K562 (cell line): ENCODE measurements around the gene TBX10. TPM values are rescaled to one million over a fixed set of nuclear protein-coding genes. Genes with fewer than 3 reads are reported as not detected.
A peak's percentile ranks its signal among the peaks of the same experiment; 100 is the strongest.

Experiments
- CBFA2T2 ChIP-seq: fragments of 450-650 bp; conservative IDR thresholded peaks from 2 replicates; pipeline ENCODE4 v1.6.1; 2017; ENCODE audit warnings: mild to moderate bottlenecking
- DACH1 ChIP-seq: fragments of 450-650 bp; IDR thresholded peaks from 2 replicates; pipeline ENCODE4 v1.6.1; 2018; ENCODE audit not compliant: partially characterized antibody
- ESRRA ChIP-seq: fragments of 450-650 bp; IDR thresholded peaks from 2 replicates; pipeline ENCODE4 v1.6.1; 2014; ENCODE audit warnings: low read depth, mild to moderate bottlenecking, moderate library complexity, borderline replicate concordance
- HDAC8 ChIP-seq: fragments of 450-650 bp; IDR thresholded peaks from 2 replicates; pipeline ENCODE4 v1.6.1; 2016; ENCODE audit warnings: mild to moderate bottlenecking, missing genetic modification characterization, moderate library complexity, missing compliant biosample characterization
- POLR2A ChIP-seq: fragments of 450-650 bp; conservative IDR thresholded peaks from 2 replicates; pipeline ENCODE4 v1.6.1; 2016
- ZFP30 ChIP-seq: fragments of 250-450 bp; sonication (Bioruptor Pico); IDR thresholded peaks from 2 replicates; pipeline ENCODE4 v1.8.0; 2022; ENCODE audit warnings: moderate library complexity, mild to moderate bottlenecking, inconsistent platforms, borderline replicate concordance
- ZFPM2 ChIP-seq: fragments of 250-450 bp; sonication (Bioruptor Pico); IDR thresholded peaks from 2 replicates; pipeline ENCODE4 v1.5.1; 2022; ENCODE audit warnings: mild to moderate bottlenecking
- ZNF785 ChIP-seq: fragments of 250-450 bp; sonication (Bioruptor Pico); IDR thresholded peaks from 2 replicates; pipeline ENCODE4 v1.4.0; 2020; ENCODE audit warnings: mild to moderate bottlenecking
- polyA plus RNA-seq, 8 experiments: library from polyadenylated mRNA; depleted of rRNA in 4 of 8; stranded (reverse) in 5 of 8; unstranded in 3 of 8; fragments of >200 nt; fragmentation: Nextera tagmentation in 2 of 8; fragmentation: Illumina TruSeq in 1 of 8; extraction: Ambion mirVana in 2 of 8; extraction: Trizol in 1 of 8; gene quantifications; 2 replicates each; pipeline versions ENCODE4 v1.2.1 to v1.2.3, GENCODE V29; 2011 to 2014; ENCODE audit warnings: inconsistent platforms in 1 of 8, missing spikeins in 1 of 8
- total RNA-seq, 7 experiments: library from RNA; depleted of rRNA in 6 of 7; stranded (reverse); fragments of >200 nt in 6 of 7; fragmentation: Illumina TruSeq in 2 of 7; extraction: Trizol in 2 of 7; gene quantifications; 2 replicates each; pipeline versions ENCODE4 v1.2.1 to v1.2.3, GENCODE V29; 2011 to 2021; ENCODE audit warnings: low replicate concordance in 1 of 7
- TF ChIP-seq, protein P1 (sequence below), 2 experiments: fragments of 150-350 bp in 1 of 2; IDR thresholded peaks; 2 replicates each; pipeline ENCODE4 v1.6.1; 2012 to 2016; ENCODE audit warnings: low read depth in 2 of 2, low read length in 2 of 2, mild to moderate bottlenecking in 1 of 2, moderate library complexity in 1 of 2
- TF ChIP-seq, protein P2 (sequence below): fragments of 450-650 bp; IDR thresholded peaks from 2 replicates; pipeline ENCODE4 v1.6.1; 2017; ENCODE audit warnings: antibody characterized with exemption, mild to moderate bottlenecking
- TF ChIP-seq, protein P3 (sequence below), 2 experiments: fragments of 450-650 bp in 1 of 2; IDR thresholded peaks; 2 replicates each; pipeline ENCODE4 v1.6.1; 2011 to 2017; ENCODE audit warnings: low read depth in 2 of 2, antibody characterized with exemption in 1 of 2, borderline replicate concordance in 1 of 2, low read length in 1 of 2, mild to moderate bottlenecking in 1 of 2, mixed read lengths in 1 of 2; ENCODE audit not compliant: control insufficient read depth in 1 of 2
- TF ChIP-seq, protein P4 (sequence below): fragments of 250-450 bp; sonication (Bioruptor Pico); IDR thresholded peaks from 2 replicates; pipeline ENCODE4 v1.8.0; 2021; ENCODE audit warnings: borderline replicate concordance, mild to moderate bottlenecking, moderate library complexity; ENCODE audit not compliant: poor library complexity, severe bottlenecking
- TF ChIP-seq, protein P5 (sequence below), 3 experiments: fragments of 200-800 bp in 1 of 3; sonication (Bioruptor generic) in 1 of 3; sonication (generic) in 1 of 3; formaldehyde crosslinking in 1 of 3; IDR thresholded peaks; 2 replicates each; pipeline versions ENCODE4 v1.6.1 to v1.8.0; 2016 to 2022; ENCODE audit warnings: mild to moderate bottlenecking in 2 of 3, missing compliant biosample characterization in 2 of 3, missing genetic modification characterization in 2 of 3, missing genetic modification reagents in 1 of 3

The TBX10 gene
- total and polyA plus RNA-seq, 9 of the 15 experiments (the other 6 are each of a cell fraction or from before 2014, with no cell fraction given): not detected

DNA sequence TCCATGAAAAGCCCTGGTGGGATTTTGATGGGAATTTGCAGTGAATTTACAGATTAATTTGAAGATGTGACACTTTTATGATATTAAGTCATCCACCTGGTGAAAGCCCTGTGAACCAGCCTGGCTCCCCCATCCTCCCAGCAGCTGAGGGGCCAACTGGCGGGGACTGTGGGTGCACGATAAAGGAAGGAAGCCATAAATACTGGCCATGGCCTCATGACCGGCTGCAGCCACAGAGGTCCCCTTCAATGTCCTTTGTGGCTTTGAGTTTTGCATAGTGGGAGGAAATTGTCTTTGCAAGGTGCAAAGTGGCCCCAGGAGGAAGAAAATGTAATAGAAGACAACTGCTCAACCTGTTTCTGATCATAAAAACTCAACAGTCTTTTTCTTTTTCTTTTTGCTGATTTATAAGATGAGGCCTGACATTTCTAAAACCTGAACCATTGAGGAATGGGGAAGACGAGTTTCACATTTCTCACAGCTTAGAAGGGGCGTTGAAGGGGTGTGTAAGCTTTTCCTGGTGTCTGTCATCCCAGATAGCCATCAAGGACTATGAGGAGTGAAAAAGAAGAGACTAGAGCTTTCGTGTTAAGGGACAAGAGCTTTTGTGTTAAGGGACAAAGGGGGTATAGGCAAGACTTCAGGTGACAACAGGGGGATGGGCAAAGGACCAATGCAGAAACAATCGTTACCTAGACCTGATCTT lies 39.1 kb downstream of the TBX10 start (continued):
- TF ChIP-seq POLR2A (no peak), ZFP30 (no peak), ESRRA (peak; percentile 94), HDAC8 (tag) (no peak), ZNF785 (no peak), ZFPM2 (CRISPR knock-in tag) (no peak), CBFA2T2 (peak; percentile 90), DACH1 (peak; percentile 20)
- TF ChIP-seq, protein P1, sequence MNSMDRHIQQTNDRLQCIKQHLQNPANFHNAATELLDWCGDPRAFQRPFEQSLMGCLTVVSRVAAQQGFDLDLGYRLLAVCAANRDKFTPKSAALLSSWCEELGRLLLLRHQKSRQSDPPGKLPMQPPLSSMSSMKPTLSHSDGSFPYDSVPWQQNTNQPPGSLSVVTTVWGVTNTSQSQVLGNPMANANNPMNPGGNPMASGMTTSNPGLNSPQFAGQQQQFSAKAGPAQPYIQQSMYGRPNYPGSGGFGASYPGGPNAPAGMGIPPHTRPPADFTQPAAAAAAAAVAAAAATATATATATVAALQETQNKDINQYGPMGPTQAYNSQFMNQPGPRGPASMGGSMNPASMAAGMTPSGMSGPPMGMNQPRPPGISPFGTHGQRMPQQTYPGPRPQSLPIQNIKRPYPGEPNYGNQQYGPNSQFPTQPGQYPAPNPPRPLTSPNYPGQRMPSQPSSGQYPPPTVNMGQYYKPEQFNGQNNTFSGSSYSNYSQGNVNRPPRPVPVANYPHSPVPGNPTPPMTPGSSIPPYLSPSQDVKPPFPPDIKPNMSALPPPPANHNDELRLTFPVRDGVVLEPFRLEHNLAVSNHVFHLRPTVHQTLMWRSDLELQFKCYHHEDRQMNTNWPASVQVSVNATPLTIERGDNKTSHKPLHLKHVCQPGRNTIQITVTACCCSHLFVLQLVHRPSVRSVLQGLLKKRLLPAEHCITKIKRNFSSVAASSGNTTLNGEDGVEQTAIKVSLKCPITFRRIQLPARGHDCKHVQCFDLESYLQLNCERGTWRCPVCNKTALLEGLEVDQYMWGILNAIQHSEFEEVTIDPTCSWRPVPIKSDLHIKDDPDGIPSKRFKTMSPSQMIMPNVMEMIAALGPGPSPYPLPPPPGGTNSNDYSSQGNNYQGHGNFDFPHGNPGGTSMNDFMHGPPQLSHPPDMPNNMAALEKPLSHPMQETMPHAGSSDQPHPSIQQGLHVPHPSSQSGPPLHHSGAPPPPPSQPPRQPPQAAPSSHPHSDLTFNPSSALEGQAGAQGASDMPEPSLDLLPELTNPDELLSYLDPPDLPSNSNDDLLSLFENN (IDR thresholded peaks at IDR 0.05; ENCODE audit: low read depth in 2 of 2, low read length in 2 of 2): no peak
- TF ChIP-seq, protein P2, sequence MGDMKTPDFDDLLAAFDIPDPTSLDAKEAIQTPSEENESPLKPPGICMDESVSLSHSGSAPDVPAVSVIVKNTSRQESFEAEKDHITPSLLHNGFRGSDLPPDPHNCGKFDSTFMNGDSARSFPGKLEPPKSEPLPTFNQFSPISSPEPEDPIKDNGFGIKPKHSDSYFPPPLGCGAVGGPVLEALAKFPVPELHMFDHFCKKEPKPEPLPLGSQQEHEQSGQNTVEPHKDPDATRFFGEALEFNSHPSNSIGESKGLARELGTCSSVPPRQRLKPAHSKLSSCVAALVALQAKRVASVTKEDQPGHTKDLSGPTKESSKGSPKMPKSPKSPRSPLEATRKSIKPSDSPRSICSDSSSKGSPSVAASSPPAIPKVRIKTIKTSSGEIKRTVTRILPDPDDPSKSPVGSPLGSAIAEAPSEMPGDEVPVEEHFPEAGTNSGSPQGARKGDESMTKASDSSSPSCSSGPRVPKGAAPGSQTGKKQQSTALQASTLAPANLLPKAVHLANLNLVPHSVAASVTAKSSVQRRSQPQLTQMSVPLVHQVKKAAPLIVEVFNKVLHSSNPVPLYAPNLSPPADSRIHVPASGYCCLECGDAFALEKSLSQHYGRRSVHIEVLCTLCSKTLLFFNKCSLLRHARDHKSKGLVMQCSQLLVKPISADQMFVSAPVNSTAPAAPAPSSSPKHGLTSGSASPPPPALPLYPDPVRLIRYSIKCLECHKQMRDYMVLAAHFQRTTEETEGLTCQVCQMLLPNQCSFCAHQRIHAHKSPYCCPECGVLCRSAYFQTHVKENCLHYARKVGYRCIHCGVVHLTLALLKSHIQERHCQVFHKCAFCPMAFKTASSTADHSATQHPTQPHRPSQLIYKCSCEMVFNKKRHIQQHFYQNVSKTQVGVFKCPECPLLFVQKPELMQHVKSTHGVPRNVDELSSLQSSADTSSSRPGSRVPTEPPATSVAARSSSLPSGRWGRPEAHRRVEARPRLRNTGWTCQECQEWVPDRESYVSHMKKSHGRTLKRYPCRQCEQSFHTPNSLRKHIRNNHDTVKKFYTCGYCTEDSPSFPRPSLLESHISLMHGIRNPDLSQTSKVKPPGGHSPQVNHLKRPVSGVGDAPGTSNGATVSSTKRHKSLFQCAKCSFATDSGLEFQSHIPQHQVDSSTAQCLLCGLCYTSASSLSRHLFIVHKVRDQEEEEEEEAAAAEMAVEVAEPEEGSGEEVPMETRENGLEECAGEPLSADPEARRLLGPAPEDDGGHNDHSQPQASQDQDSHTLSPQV: peak; percentile 24; the same call in 1 of the 2 replicates
- TF ChIP-seq, protein P3, sequence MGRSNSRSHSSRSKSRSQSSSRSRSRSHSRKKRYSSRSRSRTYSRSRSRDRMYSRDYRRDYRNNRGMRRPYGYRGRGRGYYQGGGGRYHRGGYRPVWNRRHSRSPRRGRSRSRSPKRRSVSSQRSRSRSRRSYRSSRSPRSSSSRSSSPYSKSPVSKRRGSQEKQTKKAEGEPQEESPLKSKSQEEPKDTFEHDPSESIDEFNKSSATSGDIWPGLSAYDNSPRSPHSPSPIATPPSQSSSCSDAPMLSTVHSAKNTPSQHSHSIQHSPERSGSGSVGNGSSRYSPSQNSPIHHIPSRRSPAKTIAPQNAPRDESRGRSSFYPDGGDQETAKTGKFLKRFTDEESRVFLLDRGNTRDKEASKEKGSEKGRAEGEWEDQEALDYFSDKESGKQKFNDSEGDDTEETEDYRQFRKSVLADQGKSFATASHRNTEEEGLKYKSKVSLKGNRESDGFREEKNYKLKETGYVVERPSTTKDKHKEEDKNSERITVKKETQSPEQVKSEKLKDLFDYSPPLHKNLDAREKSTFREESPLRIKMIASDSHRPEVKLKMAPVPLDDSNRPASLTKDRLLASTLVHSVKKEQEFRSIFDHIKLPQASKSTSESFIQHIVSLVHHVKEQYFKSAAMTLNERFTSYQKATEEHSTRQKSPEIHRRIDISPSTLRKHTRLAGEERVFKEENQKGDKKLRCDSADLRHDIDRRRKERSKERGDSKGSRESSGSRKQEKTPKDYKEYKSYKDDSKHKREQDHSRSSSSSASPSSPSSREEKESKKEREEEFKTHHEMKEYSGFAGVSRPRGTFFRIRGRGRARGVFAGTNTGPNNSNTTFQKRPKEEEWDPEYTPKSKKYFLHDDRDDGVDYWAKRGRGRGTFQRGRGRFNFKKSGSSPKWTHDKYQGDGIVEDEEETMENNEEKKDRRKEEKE (IDR thresholded peaks at IDR 0.05; ENCODE audit: borderline replicate concordance in 1 of 2, control insufficient read depth in 1 of 2, low read depth in 2 of 2, low read length in 1 of 2): 0 out of 4 replicates have a peak, but pooled peaks of 1 of the 2 experiments have one; percentile 26
- TF ChIP-seq, protein P4, sequence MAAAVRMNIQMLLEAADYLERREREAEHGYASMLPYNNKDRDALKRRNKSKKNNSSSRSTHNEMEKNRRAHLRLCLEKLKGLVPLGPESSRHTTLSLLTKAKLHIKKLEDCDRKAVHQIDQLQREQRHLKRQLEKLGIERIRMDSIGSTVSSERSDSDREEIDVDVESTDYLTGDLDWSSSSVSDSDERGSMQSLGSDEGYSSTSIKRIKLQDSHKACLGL (CRISPR knock-in tag): no peak
- TF ChIP-seq, protein P5, sequence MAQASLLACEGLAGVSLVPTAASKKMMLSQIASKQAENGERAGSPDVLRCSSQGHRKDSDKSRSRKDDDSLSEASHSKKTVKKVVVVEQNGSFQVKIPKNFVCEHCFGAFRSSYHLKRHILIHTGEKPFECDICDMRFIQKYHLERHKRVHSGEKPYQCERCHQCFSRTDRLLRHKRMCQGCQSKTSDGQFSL (CRISPR knock-in tag; IDR thresholded peaks at IDR 0.05): no peak
- TF ChIP-seq, protein P5 (tag; IDR thresholded peaks at IDR 0.05): no peak
